OCI-M1 (cell line): Measurements from ENCODE around the gene CCT8.
A peak's percentile ranks its signal among the peaks of the same experiment; 100 is the strongest.
"Not testable (repeated sequence)": the region's sequence is repeated elsewhere in the genome, so short reads cannot be mapped to it uniquely, and the experiment has no call there.

Experiments used
- DNase-seq: peaks from one replicate; lab custom pipeline; 2025; lab: John Stamatoyannopoulos, UW

The CCT8 gene

DNA sequence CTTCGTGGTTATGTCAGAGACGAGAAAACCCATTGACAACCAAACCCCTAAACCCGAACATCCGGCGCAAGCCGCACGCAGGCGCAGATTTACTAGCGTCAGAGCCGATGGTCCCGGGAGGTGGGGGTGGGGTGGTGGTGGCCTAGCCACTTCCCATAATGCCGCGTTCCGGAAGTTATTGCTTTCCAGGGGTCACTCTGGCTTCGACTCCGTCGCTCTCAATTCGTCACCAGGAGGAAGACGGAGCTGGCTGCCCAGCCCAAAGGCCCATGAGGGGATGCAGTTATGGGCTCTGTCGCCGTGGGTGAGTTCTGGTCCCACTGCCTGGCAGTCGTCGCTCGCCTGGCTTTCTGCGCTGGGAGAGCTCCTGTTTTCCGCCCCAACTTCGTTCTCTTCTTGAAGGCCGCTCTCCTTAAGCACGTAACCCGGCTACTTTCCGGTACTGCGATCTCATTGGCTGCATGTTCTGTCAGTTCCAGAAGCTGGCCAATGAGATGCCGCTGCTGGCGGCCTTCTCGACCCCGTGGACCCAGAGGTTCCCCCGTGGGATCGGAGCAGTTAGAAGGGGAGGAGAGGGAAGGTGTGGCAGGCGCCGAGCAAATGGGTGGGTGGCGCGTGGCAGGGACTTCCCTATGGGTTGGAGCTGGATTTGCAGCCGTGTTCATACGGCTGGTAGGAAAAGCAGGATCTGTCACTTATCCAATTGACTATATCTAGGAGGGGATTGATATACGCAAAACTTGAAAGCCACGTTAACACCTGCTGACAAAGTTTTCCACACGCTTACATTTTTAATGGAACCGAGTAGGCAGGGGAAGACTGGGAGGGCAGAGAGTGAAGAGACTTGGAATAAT is 48.7 kb downstream of the CCT8 start, which contains the start of gene USP16:
Gene USP16, plus strand, starts transcription at position 195 of the 854 bp plus-strand sequence. CDS start 3,246 bp downstream, outside the sequence.
- DNase-seq, result peak; percentile 97

DNA sequence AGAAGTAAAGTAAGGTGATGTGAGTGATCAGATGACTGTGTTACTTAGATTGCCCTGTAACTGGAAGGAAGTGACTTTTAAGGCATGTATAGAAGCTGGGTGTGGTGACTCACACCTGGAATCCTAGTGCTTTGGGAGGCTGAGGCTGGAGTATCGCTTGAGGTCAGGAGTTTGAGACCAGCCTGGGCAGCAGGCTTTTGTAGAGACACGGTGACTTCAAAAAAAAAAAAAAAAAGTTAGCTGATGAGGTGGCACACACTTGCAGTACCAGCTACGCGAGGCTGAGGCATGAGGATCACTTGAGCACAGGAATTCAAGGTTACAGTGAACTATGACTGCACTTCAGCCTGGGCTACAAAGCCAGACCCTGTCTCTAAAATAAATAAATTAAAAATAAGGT is 51.3 kb downstream of the CCT8 start:
- DNase-seq, result no peak

DNA sequence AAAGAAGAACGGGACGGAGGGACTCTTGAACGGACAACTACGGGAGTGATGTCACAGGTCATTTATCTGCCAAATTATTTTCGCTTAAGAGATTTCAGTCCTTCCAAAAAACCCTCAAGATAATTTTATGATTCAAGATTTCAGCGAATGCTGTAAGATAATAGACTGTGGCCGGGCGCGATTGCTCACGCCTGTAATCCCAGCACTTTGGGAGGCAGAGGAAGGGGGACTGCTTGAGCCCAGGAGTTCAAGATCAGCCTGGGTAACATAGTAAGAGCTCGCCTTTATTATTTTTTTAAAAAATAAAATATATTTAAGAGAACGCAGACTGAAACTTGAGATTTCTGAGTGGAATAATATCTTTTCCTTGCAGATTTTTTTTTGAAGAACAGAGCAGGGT is 54.9 kb downstream of the CCT8 start:
- DNase-seq, result peak; percentile 57

DNA sequence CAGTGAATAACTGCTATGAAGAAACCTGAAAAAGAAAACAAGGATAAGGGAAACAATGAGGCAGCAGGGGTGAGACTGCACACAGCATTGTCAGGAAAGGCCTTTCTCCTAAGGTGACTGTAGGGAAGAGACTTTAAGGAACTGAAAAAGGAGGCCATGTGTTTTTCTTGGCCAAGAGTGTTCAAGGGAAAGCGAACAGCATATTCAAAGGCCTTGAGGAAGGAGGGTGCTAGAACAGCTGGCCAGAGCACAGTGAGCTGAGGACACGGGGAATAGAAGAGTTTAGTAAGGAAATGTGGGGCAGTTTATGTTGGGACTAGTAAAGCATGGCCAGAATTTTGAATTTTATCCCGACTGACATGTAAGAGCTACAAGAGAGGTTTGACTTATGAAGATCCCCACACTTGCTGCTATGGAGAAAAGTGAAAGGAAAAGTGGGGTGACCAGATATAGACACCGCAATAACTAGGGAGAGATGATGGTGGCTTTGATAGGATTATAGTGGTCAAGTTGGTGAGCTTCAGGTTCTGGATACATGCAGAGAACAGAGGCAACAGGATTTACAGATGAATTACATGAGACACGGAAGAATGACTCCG is 55.7 kb downstream of the CCT8 start:
- DNase-seq, result peak; percentile 68

DNA sequence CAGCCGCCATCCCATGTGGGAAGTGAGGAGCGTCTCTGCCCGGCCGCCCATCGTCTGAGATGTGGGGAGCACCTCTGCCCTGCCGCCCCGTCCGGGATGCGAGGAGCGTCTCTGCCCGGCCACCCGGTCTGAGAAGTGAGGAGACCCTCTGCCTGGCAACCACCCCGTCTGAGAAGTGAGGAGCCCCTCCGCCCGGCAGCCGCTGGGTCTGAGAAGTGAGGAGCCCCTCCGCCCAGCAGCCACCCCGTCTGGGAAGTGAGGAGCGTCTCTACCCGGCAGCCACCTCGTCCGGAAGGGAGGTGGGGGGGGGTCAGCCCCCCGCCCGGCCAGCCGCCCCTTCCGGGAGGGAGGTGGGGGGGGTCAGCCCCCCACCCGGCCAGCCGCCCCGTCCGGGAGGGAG is 62.2 kb downstream of the CCT8 start:
- not testable (repeated sequence) for DNase-seq

DNA sequence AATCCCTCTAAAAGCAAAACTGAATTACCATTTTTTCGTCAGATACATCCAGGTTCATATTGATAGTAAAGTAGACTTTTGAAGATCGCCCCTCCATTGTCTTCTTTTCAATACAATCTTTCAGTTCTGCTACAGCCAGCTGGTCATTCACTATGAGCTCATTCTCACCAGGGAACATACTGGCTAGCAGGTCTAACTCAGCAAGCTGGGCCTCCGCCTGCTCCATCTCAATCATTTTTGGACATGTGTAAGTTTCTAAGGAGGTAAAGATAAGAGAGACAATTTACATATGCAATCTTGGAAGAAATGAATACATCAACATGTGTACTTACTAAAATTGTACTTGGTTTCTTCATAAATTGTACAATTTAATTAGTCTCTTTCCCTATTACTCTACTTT is 65.1 kb downstream of the CCT8 start:
- no peak for DNase-seq

DNA sequence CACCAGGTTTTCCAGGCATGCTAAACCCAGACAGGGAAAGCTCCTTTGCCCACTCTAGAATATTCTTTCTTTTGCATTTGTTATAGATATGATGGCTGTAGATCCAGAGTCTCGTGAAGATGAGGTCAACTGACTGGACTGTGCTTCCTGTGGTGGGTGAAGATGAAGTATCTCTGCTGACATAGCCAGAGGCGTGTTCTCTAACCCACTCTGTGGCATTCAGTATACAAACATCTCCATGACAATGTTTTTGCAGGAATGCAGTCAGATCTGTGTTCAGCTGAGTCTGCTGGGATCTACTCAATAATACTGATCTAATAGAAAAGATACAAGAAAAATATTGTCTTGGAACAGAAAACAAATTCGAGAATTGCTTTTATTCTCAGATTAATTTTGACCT is 65.6 kb downstream of the CCT8 start:
- no peak for DNase-seq

DNA sequence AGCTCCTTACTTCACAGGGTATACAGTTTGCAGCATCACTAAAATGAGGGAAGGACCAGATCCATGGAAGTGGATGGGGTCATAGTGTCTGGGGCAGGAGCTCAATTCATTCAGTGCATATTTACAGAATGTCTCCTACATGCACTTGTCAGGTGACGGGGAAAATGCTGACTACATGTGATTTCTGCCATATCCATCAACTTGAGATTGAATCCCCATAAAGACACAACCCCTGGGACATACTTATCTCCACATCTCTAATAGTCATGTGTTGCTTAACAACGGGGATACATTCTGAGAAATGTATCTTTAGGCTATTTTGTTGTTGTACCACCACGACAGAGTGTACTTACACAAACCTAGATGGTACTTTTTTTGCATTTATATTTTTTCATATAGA is 66.3 kb downstream of the CCT8 start:
- no peak for DNase-seq
